ENCODE results near the gene MALAT1. TPM values are rescaled to one million over a fixed set of nuclear protein-coding genes. Genes with fewer than 3 reads are reported as not detected.

Gene MALAT1
- total and polyA plus RNA-seq, 2 of the 13 experiments (the other 11 are each of a cell fraction or from before 2014, with no cell fraction given), result 143 to 1,237 TPM

GRCh38 chr11:65540290-65541092, 41.6 kb downstream of the MALAT1 start (continued):
- TF ChIP-seq ARID4A (CRISPR knock-in tag; IDR thresholded peaks at IDR 0.05; ENCODE audit: borderline replicate concordance), result peak; percentile 32; the same call in 1 of the 2 replicates
- 0 out of 2 replicates have a peak, but pooled peaks have one; percentile 24 for TF ChIP-seq ZBTB7B (CRISPR knock-in tag; IDR thresholded peaks at IDR 0.05)
- peak; percentile 69; the same call in 1 of the 2 replicates for TF ChIP-seq ZSCAN25 (CRISPR knock-in tag; IDR thresholded peaks at IDR 0.05)
- no peak for TF ChIP-seq THAP8 (CRISPR knock-in tag; IDR thresholded peaks at IDR 0.05; ENCODE audit: borderline replicate concordance)
- no peak for TF ChIP-seq FOXA3 (CRISPR knock-in tag; IDR thresholded peaks at IDR 0.05)
- no peak for TF ChIP-seq DMTF1 (CRISPR knock-in tag; IDR thresholded peaks at IDR 0.05)
- TF ChIP-seq ZBTB4 (CRISPR knock-in tag; IDR thresholded peaks at IDR 0.05; ENCODE audit: borderline replicate concordance), result peak; percentile 88; the same call in 1 of the 2 replicates
- no peak for TF ChIP-seq ZBTB46 (CRISPR knock-in tag; IDR thresholded peaks at IDR 0.05; ENCODE audit: borderline replicate concordance)
- no peak for TF ChIP-seq ZNF749 (CRISPR knock-in tag; IDR thresholded peaks at IDR 0.05; ENCODE audit: borderline replicate concordance)
- TF ChIP-seq KLF11 (CRISPR knock-in tag; IDR thresholded peaks at IDR 0.05), result no peak
- TF ChIP-seq SYNCRIP (IDR thresholded peaks at IDR 0.05; ENCODE audit: insufficient read depth, low read depth, low read length), result no peak
- TF ChIP-seq TEAD3 (CRISPR knock-in tag; optimal IDR thresholded peaks at IDR 0.05; ENCODE audit: borderline replicate concordance), result no peak
- TF ChIP-seq ZC3H13 (CRISPR knock-in tag; IDR thresholded peaks at IDR 0.05), result peak; percentile 69; the same call in 1 of the 2 replicates

All from HepG2 (cell line).